ENCODE measurements around the gene SCTR.
A peak's percentile ranks its signal among the peaks of the same experiment; 100 is the strongest.

The SCTR gene

DNA sequence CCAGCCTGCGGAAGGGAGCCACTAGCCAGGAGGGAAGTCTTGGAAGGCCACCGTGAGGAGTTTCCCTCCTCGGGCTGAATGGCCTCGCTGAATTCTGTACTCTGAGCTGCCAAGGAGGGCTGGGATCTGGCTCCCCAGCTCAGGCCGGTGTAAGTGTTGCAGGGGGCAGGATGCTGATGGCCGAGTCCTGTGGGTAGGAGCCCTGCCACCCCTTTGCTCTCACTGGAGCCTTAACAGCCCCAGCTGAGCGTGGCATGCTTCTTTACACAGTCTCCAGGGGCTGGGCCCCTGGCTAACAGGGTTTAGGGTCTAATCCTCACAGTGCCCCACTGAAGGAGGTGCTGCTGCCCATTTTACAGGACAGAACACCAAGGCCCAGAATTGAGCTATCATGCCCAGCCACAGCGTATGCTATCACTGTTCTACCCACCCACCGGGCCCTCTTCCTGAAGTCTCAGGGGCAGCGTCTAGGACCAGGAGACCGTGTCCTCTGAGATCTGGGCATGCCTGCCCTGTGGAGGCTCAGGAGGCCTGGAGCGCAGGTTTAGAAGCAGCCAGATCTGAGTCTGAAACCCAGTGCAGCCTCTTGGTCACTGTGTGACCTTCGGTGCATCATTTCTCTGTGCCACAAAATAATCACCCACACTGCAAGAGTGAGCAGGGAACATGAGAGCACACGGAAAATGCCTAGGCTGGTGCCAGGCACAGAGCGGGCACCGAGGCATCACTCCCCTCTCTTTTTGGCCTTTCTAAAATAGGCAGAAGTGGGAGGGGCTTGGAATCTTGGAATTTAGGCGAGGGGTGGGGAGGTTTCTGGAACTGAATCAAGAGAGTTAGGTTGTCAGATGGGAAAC, 49.7 kb downstream of the SCTR start:
- no peak for DNase-seq (ENCODE audit: low spot score)

DNA sequence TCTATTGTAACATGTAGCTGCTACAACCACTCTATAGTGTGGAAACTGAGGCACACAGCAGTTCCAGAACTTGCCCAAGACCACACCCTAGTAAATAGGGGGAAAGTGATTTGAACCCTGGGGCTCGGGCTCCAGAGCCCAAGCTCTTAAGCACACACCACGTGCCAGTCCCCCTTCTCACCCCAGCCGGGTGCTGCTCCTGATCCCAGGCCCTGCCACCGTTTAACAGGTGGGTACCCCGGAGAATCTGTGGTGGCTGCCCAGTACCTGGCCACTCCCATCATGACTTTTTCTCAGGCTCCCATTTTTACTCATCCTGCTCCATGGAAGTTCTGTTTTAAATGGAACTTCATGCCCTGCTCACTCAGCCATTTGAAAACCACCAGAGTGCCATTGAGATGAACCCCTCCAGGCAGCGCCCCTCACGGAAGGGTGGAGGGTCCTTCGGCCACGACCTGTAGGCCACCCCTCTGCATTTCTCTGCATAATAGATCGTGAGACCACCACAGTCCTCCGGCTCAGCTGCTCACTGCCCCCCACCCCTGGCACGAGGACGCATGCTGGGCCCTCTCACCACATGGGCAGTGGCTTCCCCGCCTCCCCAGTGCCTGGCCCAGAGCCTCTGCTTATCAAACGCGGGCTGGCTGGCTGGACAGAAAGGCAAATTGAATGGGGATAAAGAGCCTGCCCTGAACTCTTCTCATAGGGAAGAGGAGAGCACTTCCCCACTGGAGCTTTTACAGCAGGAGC, 50.5 kb downstream of the SCTR start:
- no peak for DNase-seq (ENCODE audit: low spot score)

- DNase-seq (ENCODE audit: low spot score), result no peak
Measured at GRCh38 chr2:119472749-119473148, 51.5 kb downstream of the SCTR start.

GRCh38 chr2:119469661-119470297, 54.5 kb downstream of the SCTR start:
- no peak for DNase-seq (ENCODE audit: low spot score)

DNA sequence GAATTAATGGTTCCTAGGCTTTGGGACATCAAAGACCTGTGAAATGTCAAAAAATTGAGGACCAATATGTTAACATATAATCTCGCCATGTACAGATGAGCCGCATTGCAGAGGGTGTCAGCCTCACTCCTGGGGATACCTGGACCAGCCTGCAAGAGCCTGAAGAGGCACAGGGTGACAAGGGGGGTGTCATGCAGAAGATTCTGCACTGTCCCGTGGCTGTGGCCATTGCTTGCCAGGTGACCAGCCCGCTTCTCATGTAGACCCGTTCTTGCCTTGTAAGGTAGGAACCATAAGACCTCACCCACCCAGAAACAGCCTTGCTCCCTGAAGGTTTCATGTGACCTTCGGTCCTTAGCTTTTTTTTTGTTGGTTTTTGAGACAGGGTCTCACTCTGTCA, 55.2 kb downstream of the SCTR start:
- no peak for DNase-seq (ENCODE audit: low spot score)

DNA sequence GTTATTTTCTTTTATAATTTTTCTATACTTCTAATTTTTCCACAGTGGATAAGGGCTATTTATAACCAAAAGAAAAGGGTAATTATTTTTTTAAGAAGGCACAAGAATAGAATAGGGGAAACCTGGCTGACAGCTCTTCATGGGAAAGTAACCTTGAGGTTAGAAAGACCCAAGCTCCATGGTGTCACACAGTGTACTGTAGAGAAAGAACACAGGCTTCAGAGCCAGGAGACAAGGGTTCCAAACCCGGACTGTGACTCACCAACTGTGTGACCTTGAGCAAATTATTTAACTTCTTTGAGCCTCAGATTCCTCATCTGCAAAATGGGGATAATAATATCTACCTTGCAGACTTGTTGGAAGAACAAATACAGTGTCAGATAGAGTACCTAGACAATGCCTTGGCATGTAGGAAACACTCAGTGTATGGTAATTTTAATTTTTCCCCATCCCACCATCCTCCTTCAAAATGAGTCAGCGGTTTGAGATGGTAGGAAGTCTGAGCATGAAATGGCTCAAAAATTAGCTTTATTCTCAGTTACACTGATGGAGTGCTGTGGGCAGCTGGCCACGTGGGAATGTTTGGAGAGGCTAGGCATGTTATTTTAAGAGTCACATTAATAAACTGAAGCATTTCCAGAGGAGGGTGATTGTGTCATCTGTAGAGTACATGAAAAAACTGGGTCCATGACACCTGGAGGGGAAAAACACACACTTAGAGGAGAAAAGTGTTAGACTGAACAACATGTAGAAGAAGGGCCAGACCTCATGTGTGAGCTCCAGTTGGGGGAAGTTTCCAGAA, 55.9 kb downstream of the SCTR start:
- no peak for DNase-seq (ENCODE audit: low spot score)

GRCh38 chr2:119466373-119466772, 57.9 kb downstream of the SCTR start:
- DNase-seq (ENCODE audit: low spot score), result no peak

DNA sequence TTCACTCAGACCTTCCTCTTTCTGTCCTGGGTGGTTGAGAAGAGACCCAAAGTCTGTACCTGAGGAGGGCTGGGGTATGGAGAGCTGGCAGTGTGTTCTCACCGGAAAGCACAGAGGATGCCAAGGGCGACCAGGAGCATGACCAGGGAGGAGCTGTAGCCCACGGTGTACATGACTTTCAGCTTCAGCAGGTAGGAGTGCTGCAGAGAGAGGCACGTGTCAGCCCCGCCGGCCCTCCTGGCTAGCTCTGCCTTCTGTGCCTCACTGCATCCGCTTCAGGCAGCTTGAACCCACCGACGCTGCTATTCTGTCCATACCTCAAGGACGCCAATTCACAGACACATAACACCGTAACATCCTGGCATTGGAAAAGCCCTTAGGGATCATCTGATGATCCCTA, 58.6 kb downstream of the SCTR start:
- DNase-seq (ENCODE audit: low spot score), result no peak

DNA sequence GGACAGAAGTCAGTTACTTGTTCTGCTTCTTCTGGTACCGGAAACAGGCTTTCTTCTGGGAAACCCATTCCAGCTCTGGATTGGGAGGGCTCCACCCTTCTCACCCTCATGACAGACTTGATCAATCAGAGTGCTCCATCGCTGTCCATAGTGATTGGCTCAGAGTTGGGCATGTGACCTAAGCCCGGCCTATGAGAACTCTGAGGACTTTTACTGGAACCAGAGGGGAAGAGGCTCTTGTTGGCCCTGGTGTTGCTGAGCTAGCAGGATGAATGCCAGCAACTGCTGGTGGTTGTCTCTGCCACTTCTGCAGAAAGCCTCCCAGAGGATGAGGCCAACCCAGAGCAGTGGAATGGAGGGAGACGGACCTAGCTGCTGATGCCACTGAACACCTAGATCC, 59.3 kb downstream of the SCTR start:
- no peak for DNase-seq (ENCODE audit: low spot score)

DNA sequence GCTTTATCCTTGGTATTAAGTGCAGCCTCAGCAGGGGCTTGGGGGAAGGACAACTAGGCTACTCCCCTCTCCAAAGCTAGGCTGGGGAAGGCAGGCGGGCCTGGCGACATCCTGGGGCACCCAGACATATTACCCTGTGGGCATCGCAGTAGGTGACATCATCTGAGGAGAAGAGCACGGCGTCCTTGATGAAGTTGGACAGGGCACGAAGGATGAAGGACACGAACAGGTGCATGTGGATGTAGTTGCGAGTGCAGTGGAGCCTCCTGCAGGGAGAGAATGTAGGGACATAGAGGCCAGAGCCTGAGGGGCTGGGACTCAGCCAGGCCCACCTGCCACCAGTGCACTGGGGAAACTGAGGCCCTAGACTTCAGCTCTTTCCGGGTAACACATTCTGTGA, 60.3 kb downstream of the SCTR start:
- no peak for DNase-seq (ENCODE audit: low spot score)

- DNase-seq (ENCODE audit: low spot score), result peak; percentile 45
Measured at GRCh38 chr2:119463136-119463535, 61.1 kb downstream of the SCTR start.

- DNase-seq (ENCODE audit: low spot score), result no peak
Measured at GRCh38 chr2:119462574-119462973, 61.7 kb downstream of the SCTR start.

- DNase-seq (ENCODE audit: low spot score), result no peak
Measured at GRCh38 chr2:119461811-119462210, 62.5 kb downstream of the SCTR start.

DNA sequence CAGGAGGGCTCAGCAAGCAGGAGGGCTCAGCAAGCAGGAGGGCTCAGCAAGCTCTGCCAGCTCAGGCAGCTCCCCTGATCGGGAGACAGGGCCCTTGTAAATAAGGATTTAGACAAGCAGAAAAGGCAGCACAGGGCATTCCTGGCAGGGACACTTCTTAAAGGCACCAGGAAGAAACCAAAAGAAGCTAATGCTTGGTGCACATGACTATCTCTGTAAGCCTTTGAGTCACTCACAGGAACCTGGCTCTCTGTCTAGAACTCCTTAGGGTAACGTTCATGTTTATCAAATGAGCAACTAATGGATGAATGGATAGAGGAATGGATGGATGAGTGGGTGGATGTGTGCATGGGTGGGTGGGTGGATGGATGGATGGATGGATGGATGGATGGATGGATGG, 64.2 kb downstream of the SCTR start:
- DNase-seq (ENCODE audit: low spot score), result no peak

DNA sequence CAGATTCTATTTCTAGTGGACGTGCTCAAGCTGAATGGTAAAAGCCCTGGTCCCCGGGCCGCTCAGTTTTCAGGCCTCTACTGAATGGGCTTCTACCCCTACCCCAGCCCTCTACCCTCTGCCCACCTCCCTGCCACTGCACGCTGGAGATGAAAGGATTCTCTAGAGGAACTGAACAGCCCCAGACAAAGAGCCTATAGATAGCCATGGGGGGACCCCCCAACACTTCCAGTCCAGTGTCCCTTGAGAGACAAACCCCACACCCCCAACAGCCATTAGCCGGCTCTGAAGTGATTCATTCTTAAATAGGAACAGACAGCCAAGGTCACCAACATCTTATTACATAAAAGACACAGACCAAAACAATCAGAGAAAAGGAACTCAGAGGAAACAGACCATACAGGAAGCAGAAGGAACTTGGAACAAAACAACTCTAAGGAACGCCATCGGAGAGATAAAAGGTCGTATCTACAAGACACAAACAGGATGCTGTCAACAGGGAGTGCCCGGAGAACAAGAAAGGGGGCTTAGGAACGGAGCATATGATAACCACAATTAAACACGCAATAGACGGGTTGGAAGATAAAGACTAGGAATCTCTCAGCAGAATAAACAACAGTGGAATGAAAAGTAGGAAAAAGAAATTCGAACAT, 69.1 kb downstream of the SCTR start:
- DNase-seq (ENCODE audit: low spot score), result no peak

DNA sequence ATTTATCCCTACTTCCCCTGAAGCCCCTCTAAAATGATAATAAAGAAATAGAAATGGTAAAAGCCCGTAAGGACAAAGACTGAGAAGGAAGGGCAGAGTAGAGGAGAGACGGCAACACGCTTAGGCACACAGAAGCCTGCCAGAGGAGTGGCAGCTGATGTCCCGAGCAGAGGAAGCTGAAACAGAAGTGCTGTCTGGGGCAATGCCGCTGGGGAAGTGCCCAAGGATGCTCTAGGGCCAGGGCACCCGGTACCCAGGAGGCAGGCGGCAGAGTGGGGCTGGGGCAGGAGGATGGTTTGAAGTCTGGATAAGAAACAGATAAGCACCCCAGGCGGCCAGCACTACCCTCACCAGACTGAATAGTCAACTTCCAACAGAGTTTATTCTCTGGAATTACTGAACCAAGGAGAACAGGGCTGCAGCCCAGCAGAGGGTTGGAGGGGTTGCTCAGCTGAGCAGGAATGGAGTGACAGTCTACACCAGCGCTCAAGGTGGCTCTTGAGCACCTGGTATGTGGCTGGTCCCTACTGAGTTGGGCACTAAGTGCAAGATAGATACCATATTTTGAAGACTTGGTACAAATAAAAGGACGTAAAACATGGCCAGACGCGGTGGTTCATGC, 70.2 kb downstream of the SCTR start:
- no peak for DNase-seq (ENCODE audit: low spot score)

DNA sequence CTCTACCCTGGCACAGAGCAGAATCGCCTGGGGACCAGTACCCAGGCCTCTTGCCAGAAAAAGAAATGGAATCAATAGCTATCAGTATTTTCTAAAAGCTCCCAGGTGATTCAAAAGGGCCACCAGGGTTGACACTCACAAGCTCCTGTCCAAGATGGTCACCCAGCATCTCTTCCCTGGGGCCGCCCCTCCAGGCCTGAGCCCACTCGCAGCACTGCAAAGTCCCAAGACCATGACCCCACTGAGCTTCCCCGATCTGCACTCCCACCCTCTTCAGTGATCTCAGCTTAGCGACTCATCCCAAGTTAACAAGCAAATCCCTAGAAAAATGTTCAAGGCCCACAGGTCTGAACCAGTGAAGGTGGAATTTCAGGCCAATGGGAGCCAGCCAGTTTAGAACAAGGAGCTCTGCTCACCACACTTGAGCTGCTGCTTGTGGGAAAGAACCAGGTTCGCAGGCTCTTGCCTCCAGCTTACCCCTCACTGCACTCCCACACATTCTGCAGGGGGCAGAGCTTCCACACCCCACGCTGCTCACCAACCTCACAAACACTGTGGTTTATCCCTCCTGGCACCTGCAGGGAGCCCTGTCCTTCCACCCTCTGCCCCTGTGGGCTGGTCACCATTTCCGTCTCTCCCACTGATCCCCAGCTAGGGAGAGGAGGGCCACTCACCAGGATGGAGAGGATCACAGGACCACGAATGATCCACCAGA, 72.8 kb downstream of the SCTR start:
- DNase-seq (ENCODE audit: low spot score), result no peak

DNA sequence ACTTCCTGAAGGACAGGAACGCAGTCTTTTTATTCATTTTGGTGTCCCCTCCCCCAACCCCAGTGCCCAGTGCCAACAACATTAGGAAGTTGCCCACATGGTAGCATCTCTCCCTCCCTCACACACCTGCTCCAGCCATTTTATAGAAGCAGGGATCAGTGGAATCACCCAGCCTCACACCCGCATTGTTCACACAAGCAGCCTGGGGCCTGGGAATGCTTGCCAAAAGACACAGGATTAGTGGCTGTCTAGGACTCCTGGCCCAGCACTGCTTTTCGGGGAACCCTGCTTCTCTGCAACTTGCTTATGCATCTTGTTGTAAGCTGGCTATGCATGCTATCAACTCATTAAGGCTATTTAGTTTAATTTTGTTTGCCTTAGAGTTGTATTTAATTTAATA, 74.8 kb downstream of the SCTR start:
- no peak for DNase-seq (ENCODE audit: low spot score)

GRCh38 chr2:119448427-119449141, 75.7 kb downstream of the SCTR start:
- no peak for DNase-seq (ENCODE audit: low spot score)

DNA sequence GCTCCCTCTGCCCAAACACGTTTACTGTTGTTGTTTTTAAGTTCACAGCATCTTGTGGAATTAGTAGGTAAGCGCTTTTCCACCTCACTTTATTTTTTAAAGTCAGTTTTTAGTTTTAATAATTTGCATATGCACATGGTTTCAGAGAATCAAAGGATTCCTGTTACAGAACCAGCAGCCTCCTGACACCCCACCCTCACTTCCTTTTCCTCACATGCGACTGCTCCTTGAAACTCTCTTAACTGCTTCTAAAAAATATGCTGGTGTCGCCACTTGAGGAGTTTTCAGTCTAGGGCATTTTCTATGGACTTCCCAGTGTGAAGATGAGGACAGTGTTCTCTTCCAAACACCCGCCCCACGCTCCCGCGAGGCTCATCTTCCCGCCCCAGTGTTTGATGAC, 78.2 kb downstream of the SCTR start:
- DNase-seq (ENCODE audit: low spot score), result no peak
